ENCODE measurements around the gene IRF5. TPM values are rescaled to one million over a fixed set of nuclear protein-coding genes. Genes with fewer than 3 reads are reported as not detected.

Gene IRF5
- total RNA-seq, 4 donors from 2014 or later: 12.2 to 20.5 (median 16.9) TPM

- H3K27ac ChIP-seq: peak overlapping the region in 2 of 4 donors; percentile 76 to 90
- H3K36me3 ChIP-seq: peaks cover 0 to 65% (median 33%) of the 10 kb centered on the region in 3 donors
- no peak overlapping the region for H3K4me3 ChIP-seq
- no peaks in the 10 kb centered on the region for H3K27me3 ChIP-seq
- H3K9me3 ChIP-seq: no peaks in the 10 kb centered on the region
- WGBS, 2 donors: 87 to 91% methylated on average over 4 of the region's 4 CpGs
- no peak for DNase-seq
- intact Hi-C loops (cut with DNase I): no loop called here
- H3K4me1 ChIP-seq: peaks cover 5 to 82% (median 17%) of the 10 kb centered on the region in 3 donors
- TF ChIP-seq POLR2A (IDR thresholded peaks at IDR 0.05) (no peak), CTCF (IDR thresholded peaks at IDR 0.05) (no peak)
Measured at GRCh38 chr7:128959296-128959695, 21.6 kb downstream of the IRF5 start.

- DNase-seq: no peak
- Histone ChIP-seq H3K27me3 (no peaks in the 10 kb centered on the region), H3K36me3 (peaks cover 0 to 66% (median 19%) of the 10 kb centered on the region in 3 donors), H3K9me3 (no peaks in the 10 kb centered on the region), H3K4me1 (peaks cover 5 to 71% (median 17%) of the 10 kb centered on the region in 3 donors), H3K4me3 (no peak overlapping the region), H3K27ac (peak overlapping the region; percentile 59 to 90 (median 84))
- intact Hi-C loops (cut with DNase I): no loop called here
- 54 to 65% methylated on average over 8 of the region's 8 CpGs for WGBS, 2 donors
- TF ChIP-seq POLR2A (IDR thresholded peaks at IDR 0.05) (no peak), CTCF (IDR thresholded peaks at IDR 0.05) (no peak)
Measured at GRCh38 chr7:128961030-128961659, 23.4 kb downstream of the IRF5 start.

- Histone ChIP-seq H3K36me3 (peaks cover 0 to 66% (median 23%) of the 10 kb centered on the region in 3 donors), H3K9me3 (no peaks in the 10 kb centered on the region), H3K27me3 (no peaks in the 10 kb centered on the region), H3K4me1 (peaks cover 5 to 53% (median 11%) of the 10 kb centered on the region in 3 donors), H3K4me3 (no peak overlapping the region), H3K27ac (peak overlapping the region; percentile 54 to 87 (median 78))
- TF ChIP-seq POLR2A (IDR thresholded peaks at IDR 0.05) (no peak), CTCF (IDR thresholded peaks at IDR 0.05) (no peak)
- no peak for DNase-seq
- intact Hi-C loops (cut with DNase I): no loop called here
Measured at GRCh38 chr7:128962899-128963298, 25.2 kb downstream of the IRF5 start.

GRCh38 chr7:128963327-128963757 is 25.6 kb downstream of the IRF5 start:
- Histone ChIP-seq H3K36me3 (peaks cover 0 to 67% (median 23%) of the 10 kb centered on the region in 3 donors), H3K9me3 (no peaks in the 10 kb centered on the region), H3K27ac (peak overlapping the region; percentile 54 to 87 (median 78)), H3K4me1 (peaks cover 5 to 49% (median 11%) of the 10 kb centered on the region in 3 donors), H3K4me3 (no peak overlapping the region), H3K27me3 (no peaks in the 10 kb centered on the region)
- WGBS, 2 donors: 80 to 82% methylated on average over 1 of the region's 1 CpG
- DNase-seq: no peak
- intact Hi-C loops (cut with DNase I): no loop called here
- TF ChIP-seq POLR2A (IDR thresholded peaks at IDR 0.05) (no peak), CTCF (IDR thresholded peaks at IDR 0.05) (no peak)

- Histone ChIP-seq H3K27me3 (no peaks in the 10 kb centered on the region), H3K4me3 (no peak overlapping the region), H3K36me3 (peaks cover 14 to 92% (median 42%) of the 10 kb centered on the region in 3 donors), H3K27ac (no peak overlapping the region), H3K4me1 (peaks cover 0 to 5% (median 4%) of the 10 kb centered on the region in 3 donors), H3K9me3 (no peaks in the 10 kb centered on the region)
- no peak for DNase-seq
- 91 to 100% methylated on average over 1 of the region's 1 CpG for WGBS, 2 donors
- intact Hi-C loops (cut with DNase I): no loop called here
- no peak for TF ChIP-seq CTCF (IDR thresholded peaks at IDR 0.05)
- no peak for TF ChIP-seq POLR2A (IDR thresholded peaks at IDR 0.05)
Measured at GRCh38 chr7:128968624-128969023, 30.9 kb downstream of the IRF5 start.
